HG03565 (cell line): ENCODE measurements around the gene DMXL2.
"Not testable (repeated sequence)": the region's sequence is repeated elsewhere in the genome, so short reads cannot be mapped to it uniquely, and the experiment has no call there.

Experiments used
- ATAC-seq: cut with Tn5 transposase; IDR thresholded peaks from one replicate; pipeline ENCODE4 v1.9.1; 2021; ENCODE audit warnings: mild to moderate bottlenecking, moderate library complexity; ENCODE audit not compliant: unreplicated experiment

The DMXL2 gene

DNA sequence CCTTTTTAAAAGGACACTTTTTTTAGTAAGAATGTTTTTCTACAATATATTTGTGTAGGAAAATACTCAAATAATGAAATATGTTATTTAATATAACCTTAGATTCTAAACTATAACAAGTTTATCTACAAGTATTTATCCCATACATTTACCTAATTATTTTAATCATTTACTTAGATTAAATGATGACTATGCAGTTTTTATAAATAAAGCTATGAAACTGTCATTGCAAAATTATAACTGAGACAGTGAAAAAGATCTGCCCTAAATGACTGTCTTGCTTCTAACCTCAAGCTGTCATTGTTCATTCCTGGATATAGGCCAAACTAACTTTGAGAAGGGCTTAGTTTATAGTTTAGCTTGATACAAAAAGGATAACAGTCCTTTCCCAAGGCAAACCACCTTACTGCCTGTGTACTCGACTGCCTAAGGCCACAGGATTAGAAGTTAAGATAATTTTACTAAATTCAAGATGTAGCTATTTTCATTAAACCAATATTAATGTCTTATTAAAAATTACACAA lies 197.0 kb downstream of the DMXL2 start:
- no peak for ATAC-seq

DNA sequence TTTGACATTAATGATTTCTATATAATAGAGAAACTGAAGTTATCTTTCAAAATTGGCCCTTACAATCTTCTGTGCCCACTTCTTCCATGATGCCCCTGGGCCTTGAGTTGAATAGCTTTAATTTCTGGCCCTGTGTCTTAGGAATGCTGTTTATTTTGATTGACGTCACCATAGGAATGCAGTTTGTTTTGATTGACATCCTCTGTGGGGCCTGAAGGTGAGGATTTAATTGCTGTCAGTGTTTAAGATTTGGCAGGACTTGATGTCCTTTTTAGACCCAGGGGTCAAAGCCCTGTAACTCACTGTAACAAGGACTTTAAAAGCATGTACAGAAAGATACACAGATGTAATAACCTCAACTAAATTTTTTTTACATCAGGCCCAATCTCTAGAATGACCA lies 197.8 kb downstream of the DMXL2 start:
- ATAC-seq = no peak

DNA sequence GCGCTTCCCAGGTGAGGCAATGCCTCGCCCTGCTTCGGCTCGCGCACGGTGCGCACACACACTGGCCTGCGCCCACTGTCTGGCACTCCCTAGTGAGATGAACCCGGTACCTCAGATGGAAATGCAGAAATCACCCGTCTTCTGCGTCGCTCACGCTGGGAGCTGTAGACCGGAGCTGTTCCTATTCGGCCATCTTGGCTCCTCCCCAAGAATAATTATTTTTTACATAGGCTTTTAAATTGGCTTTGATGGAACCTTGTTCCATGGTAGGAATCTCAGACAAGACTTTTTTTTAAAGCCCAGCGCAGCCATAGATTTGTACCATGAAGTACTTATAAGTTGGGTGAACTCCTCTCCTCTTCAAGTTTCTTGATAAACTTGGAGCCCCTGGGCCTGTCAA lies 199.5 kb downstream of the DMXL2 start:
- not testable (repeated sequence) for ATAC-seq

DNA sequence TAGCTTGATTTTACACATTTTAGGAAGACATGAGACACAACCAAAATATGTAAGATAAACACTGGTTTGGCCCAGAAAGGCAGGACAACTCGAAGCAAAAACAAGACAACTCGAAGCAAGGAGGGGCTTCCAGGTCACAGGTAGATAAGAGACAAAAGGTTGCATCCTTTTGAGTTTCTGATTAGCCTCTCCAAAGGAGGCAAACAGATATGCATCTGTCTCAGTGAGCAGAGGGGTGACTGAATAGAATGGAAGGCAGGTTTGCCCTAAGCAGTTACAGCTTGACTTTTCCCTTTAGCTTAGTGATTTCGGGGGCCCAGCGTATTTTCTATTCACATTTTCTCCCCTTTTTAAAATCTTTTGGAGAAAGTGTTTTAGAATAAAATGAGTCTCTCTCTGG lies 206.4 kb downstream of the DMXL2 start:
- ATAC-seq = no peak

DNA sequence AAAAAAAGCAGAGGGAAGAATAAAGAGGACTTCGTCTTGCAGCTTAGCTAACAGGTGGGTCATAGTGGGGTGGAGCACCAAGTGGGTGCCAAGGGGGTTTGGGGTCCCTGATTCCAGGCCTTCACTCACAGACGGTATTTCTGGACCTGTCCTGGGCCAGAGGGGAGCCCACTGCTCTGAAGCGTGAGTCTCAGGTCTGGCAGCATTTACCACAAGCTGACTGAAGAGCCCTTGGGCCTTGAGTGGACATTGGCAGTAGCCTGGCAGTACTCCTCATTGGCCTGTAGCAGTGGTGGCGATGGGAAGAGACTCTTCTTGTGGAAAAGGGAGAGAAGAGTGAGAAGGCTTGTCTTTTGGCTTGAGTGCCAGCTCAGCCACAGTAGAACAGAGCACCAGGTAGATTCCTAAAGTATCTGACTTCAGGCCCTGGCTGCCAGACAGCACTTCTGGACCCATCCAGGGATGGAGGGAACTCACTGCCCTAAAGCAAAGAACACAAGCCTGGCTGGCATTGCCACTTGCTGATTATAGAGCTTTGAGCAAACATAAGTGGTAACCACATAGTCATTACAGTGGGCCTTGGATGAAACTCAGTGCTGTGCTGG lies 208.2 kb downstream of the DMXL2 start:
- ATAC-seq = no peak

DNA sequence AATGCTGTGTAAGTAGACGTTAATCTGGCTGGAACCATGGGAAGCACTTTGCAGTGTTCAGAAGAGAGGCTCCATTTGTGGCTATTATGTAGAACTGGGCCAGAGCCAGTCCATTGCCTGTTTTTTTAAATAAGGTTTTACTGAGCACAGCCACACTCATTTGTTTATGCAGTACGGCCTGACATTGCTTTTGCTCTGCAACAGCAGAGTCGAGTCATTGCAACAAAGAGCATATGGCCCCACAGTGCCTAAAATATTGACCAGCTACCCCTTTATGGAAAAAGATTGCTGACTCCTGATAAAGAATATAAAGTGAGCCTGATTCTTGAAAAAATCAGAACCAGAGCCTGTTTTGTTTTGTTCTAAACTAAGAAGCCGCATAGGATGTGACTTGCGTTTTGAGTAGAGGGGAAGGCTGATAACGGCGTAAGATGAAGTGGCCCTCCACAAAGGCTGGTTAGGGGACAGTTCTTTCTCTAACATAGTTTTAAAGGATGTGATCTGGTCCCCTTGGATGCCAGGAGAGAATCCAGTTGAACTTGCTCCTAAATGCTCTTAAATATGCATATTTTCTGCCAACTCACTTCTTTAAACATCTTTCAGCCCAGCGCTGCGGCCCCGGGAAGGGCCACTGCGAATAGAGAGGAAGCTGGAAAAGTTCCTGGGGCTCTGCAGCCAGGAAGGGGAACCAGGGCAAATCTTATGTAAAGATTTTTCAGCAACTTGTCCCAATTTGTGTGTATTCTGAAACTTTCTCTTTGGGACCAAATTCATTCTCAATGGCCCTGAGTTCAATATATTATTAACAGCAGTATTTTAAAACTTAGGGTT lies 216.7 kb downstream of the DMXL2 start:
- no peak for ATAC-seq

DNA sequence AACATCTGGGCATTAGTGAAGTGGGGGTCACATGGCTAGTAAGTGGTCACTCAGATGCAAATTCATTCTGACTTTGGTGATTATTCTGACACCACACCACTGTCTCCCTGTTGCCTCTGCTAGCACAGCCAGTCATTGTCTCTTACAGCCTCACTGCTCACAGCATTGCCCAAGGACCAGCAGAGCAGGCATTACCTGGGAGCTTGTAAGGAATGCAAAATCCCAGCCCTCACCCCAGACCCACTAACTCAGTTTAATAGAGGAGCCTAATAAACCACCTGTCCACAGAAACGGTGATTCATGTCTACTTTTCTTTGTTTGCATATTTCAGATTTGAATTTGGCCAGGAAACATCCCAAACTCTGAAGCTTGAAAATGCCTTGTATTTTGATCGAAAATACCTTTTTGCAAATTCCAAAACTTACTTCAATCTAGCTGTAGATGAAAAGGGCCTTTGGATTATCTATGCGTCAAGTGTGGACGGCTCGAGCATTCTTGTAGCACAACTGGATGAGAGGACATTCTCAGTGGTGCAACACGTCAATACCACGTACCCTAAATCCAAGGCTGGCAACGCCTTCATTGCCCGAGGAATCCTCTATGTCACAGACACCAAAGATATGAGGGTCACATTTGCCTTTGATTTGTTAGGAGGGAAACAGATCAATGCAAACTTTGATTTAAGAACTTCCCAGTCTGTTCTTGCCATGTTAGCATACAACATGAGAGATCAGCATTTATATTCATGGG lies 218.4 kb downstream of the DMXL2 start:
- ATAC-seq = no peak

DNA sequence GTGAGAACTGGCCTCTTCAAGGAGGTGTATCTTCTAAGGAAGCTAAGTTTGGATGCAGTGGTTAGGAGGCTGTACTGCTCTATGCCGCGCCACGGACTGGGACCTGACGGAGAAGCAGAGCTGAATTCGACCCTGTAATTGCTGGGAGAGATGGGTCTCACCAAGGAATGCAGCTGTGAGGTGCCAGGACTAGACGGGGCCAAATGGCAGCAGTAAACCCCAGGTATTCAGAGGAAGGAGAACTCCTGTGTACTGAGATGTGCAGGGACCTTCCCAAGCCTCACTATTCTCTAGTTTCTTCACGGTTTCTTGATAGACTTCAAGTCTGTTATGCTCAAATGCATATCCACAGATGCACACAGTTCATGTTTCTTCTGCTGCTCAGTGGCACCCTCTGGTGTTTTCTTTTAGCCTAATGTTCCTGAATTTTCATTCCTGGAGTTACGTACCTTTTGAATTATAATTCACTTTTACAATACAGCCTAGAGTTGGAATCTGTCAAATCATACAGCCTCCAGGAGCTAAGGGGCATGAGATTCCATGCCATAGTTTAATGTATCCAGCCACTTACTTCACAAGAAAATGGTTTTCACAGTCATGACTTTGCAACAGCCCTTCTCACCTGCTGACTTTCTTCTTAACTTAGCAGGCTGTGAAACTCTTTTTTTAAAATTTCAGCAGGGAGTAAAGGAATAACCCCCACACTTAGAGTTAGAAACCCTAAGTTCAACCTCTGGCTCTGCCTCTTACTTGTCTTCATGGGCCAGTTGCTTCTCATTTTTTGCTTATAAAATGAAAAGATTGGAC lies 219.3 kb downstream of the DMXL2 start:
- no peak for ATAC-seq

DNA sequence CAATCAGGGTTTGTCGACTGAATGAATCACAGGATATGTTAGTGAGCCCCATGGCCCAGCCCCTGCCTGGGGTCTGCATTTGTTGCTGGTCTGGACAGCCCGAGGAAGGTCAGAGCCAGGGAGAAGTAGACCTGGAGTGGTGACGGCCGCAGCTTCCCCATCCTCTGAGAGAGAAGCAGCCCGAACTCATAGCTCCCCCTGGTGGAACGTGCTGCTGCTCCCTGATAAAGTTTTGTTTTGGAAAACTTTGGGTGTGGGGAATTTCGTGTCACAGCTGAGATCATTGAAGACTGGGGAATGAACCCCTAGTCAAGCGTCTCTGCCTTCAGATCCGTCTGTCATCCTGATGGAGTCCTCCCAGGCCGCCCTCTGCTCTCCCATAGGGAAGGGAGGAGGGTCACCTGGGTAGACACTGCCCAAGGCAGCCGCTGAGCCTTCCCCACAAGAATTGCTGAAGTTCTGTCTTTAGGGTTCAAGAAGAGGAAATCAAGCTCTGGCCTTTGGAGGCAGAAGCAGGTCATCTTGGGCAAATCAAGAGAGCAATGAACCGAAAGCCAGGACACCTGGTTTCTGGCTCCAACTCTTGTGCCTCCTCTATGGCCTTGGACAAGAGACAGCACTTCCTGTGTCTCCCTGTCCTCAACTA lies 220.6 kb downstream of the DMXL2 start:
- no peak for ATAC-seq

DNA sequence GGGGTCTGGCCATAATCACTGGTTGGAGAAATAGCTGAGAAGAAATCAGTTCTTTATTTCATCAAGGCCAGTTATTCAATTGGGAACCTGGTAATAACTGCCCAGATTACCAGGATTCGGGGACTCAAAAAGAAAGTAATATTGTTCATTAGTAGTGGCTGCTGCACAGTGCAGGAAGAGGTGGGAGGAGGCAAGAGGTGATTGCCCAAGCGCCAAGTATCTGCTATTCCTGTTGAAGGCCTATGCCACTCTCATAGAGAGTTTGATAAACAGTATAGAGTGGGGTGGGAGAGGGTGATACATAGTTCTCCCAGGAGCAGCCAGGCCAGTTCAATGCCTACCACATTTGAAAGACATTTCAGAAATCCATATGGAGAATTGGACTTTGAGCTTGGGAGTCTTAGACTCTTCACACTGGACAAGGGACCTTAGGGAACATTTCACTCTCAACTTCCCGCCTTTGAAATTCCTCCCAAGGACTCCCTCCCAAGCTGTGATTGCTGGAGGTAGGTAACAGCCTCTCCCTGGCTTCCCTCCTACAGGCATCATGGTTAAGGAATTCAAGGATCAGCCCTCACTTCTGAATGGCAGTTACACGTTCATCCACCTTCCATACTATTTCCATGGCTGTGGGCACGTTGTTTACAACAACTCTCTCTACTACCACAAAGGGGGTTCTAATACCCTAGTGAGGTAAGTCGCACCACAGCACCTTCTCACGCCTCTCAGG lies 221.4 kb downstream of the DMXL2 start:
- no peak for ATAC-seq

DNA sequence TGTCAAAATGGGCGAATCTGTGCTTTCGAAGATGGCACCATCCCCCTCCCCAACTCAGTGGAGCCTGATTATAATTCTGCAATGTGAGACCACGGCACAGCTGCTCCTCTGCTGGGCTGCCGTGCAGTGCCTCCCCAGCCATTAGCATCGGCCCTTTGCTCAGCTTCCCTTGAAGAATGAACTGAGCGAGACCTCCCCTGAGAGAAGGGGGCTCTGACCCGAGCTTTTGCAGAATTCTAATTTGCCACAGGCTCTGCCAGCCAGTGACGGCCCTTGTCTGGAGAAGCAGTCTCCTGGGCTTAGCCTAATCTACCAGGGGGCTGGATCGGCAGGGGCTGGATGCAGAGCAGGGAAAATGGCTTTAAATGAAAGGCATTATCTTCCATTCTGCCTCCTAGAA lies 223.9 kb downstream of the DMXL2 start:
- no peak for ATAC-seq
